Mesenchymal stem cell (in vitro differentiated cells and primary cell): Measurements from ENCODE around the gene ABITRAM.
"Not testable (repeated sequence)": the region's sequence is repeated elsewhere in the genome, so short reads cannot be mapped to it uniquely, and the experiment has no call there.

Experiments used
- DNase-seq: peaks from one replicate; pipeline ENCODE4 v3.0.0-alpha.2; 2013
- H2AFZ ChIP-seq: one replicate; pipeline ENCODE4 v1.6.1; 2013; ENCODE audit warnings: low read depth, mild to moderate bottlenecking, control low read depth, inconsistent platforms, low read length, moderate library complexity
- H2AK5ac ChIP-seq: 2 replicates; pipeline ENCODE4 v1.6.1; 2013; ENCODE audit warnings: low read length, moderate library complexity, mild to moderate bottlenecking, inconsistent platforms; ENCODE audit not compliant: severe bottlenecking
- H2BK120ac ChIP-seq: one replicate; pipeline ENCODE4 v1.6.1; 2013; ENCODE audit warnings: low read depth, mild to moderate bottlenecking, inconsistent platforms, low read length, moderate library complexity
- H2BK12ac ChIP-seq, 2 experiments: one replicate each; pipeline ENCODE4 v1.6.1; 2013; ENCODE audit warnings: inconsistent platforms in 2 of 2, low read length in 2 of 2, mild to moderate bottlenecking in 2 of 2, moderate library complexity in 2 of 2, control low read depth in 1 of 2
- H2BK15ac ChIP-seq: one replicate; pipeline ENCODE4 v1.6.1; 2013; ENCODE audit warnings: mild to moderate bottlenecking, low read depth, inconsistent platforms; ENCODE audit not compliant: poor library complexity, severe bottlenecking
- H2BK5ac ChIP-seq: 2 replicates; pipeline ENCODE4 v1.6.1; 2013; ENCODE audit warnings: low read depth, mild to moderate bottlenecking, low read length, control low read depth, inconsistent platforms; ENCODE audit not compliant: poor library complexity, severe bottlenecking
- H3K14ac ChIP-seq, 2 experiments: one replicate each; pipeline ENCODE4 v1.6.1; 2013; ENCODE audit warnings: inconsistent platforms in 2 of 2, low read length in 2 of 2, control low read depth in 1 of 2, mild to moderate bottlenecking in 1 of 2, moderate library complexity in 1 of 2
- H3K18ac ChIP-seq, 2 experiments: one replicate each; pipeline ENCODE4 v1.6.1; 2013; ENCODE audit warnings: inconsistent platforms in 2 of 2, low read length in 2 of 2, control low read depth in 1 of 2, low read depth in 1 of 2, mild to moderate bottlenecking in 1 of 2
- H3K23ac ChIP-seq, 2 experiments: one replicate each; pipeline ENCODE4 v1.6.1; 2013; ENCODE audit warnings: inconsistent platforms in 2 of 2, low read length in 2 of 2, mild to moderate bottlenecking in 2 of 2, moderate library complexity in 2 of 2, control low read depth in 1 of 2
- H3K27ac ChIP-seq: 2 replicates; pipeline ENCODE4 v1.5.1; 2013; ENCODE audit warnings: mild to moderate bottlenecking, moderate library complexity, low read length, control low read depth, inconsistent platforms; ENCODE audit not compliant: poor library complexity, severe bottlenecking
- H3K27me3 ChIP-seq, 2 experiments: 2 replicates each; pipeline versions ENCODE4 v1.6.1 to v1.7.0; 2013; ENCODE audit warnings: low read length in 2 of 2, mild to moderate bottlenecking in 2 of 2, moderate library complexity in 2 of 2, control low read depth in 1 of 2, inconsistent platforms in 1 of 2; ENCODE audit not compliant: control insufficient read depth in 1 of 2, insufficient read depth in 1 of 2
- H3K36me3 ChIP-seq, 2 experiments: 2 replicates each; pipeline versions ENCODE4 v1.6.1 to v1.7.0; 2013; ENCODE audit warnings: low read length in 2 of 2, control low read depth in 1 of 2, inconsistent platforms in 1 of 2, low read depth in 1 of 2, mild to moderate bottlenecking in 1 of 2; ENCODE audit not compliant: insufficient read depth in 2 of 2, control insufficient read depth in 1 of 2
- H3K4ac ChIP-seq, 2 experiments: one replicate each; pipeline ENCODE4 v1.6.1; 2013; ENCODE audit warnings: inconsistent platforms in 2 of 2, low read length in 2 of 2, mild to moderate bottlenecking in 2 of 2, moderate library complexity in 2 of 2, control low read depth in 1 of 2, low read depth in 1 of 2
- H3K4me1 ChIP-seq: 2 replicates; pipeline ENCODE4 v1.6.1; 2013; ENCODE audit warnings: low read depth, low read length, control low read depth; ENCODE audit not compliant: control insufficient read depth, insufficient read depth
- H3K4me2 ChIP-seq: 2 replicates; pipeline ENCODE4 v1.6.1; 2013; ENCODE audit warnings: low read length, mild to moderate bottlenecking, inconsistent platforms; ENCODE audit not compliant: poor library complexity, severe bottlenecking
- H3K4me3 ChIP-seq, 2 experiments: 2 replicates each; pipeline versions ENCODE4 v1.5.1 to v1.7.0; 2013; ENCODE audit warnings: low read length in 2 of 2, mild to moderate bottlenecking in 2 of 2, control low read depth in 1 of 2, low read depth in 1 of 2; ENCODE audit not compliant: insufficient read depth in 1 of 2
- H3K79me1 ChIP-seq: replicated peaks from 2 replicates; pipeline ENCODE4 v1.6.1; 2013; ENCODE audit warnings: mild to moderate bottlenecking, control low read depth, low read length, inconsistent platforms; ENCODE audit not compliant: poor library complexity, severe bottlenecking
- H3K9ac ChIP-seq: 2 replicates; pipeline ENCODE4 v1.7.0; 2013; ENCODE audit warnings: mild to moderate bottlenecking, low read length, moderate library complexity
- H3K9me3 ChIP-seq: 2 replicates; pipeline ENCODE4 v1.7.0; 2013; ENCODE audit warnings: mild to moderate bottlenecking, low read length; ENCODE audit not compliant: control insufficient read depth
- H4K8ac ChIP-seq: one replicate; pipeline ENCODE4 v1.6.1; 2013; ENCODE audit warnings: inconsistent platforms, mild to moderate bottlenecking, low read length, moderate library complexity
- H4K91ac ChIP-seq: one replicate; pipeline ENCODE4 v1.6.1; 2013; ENCODE audit warnings: mild to moderate bottlenecking, low read length, inconsistent platforms
- WGBS: methylation state at CpG from one replicate; pipeline ENCODE4 v1.1.7; 2013; ENCODE audit warnings: mixed read lengths; 5-methylcytosine and 5-hydroxymethylcytosine counted together

The ABITRAM gene

GRCh38 chr9:108919517-108919916 lies 14.7 kb upstream of the ABITRAM start:
- no peak overlapping the region for H4K91ac ChIP-seq
- no peak overlapping the region for H2BK5ac ChIP-seq
- no peak overlapping the region for H2BK15ac ChIP-seq
- no peak overlapping the region for H3K9ac ChIP-seq
- H2BK120ac ChIP-seq = no peak overlapping the region
- no peak overlapping the region for H3K18ac ChIP-seq
- H3K36me3 ChIP-seq = peaks cover 11 to 93% of the 10 kb centered on the region in 2 experiments
- H4K8ac ChIP-seq = no peak overlapping the region
- 88% methylated on average over 4 of the region's 6 CpGs for WGBS
- H3K27ac ChIP-seq = no peak overlapping the region
- peaks cover 10% of the 10 kb centered on the region for H3K79me1 ChIP-seq
- no peak overlapping the region for H3K14ac ChIP-seq
- no peak overlapping the region for H3K4ac ChIP-seq
- DNase-seq = no peak
- H3K4me2 ChIP-seq = no peak overlapping the region
- H3K4me1 ChIP-seq = no peaks in the 10 kb centered on the region
- no peak overlapping the region for H2BK12ac ChIP-seq
- no peak overlapping the region for H2AK5ac ChIP-seq
- no peaks in the 10 kb centered on the region for H3K27me3 ChIP-seq
- H3K9me3 ChIP-seq = no peaks in the 10 kb centered on the region
- no peak overlapping the region for H3K4me3 ChIP-seq
- no peak overlapping the region for H2AFZ ChIP-seq
- H3K23ac ChIP-seq = no peak overlapping the region

DNA sequence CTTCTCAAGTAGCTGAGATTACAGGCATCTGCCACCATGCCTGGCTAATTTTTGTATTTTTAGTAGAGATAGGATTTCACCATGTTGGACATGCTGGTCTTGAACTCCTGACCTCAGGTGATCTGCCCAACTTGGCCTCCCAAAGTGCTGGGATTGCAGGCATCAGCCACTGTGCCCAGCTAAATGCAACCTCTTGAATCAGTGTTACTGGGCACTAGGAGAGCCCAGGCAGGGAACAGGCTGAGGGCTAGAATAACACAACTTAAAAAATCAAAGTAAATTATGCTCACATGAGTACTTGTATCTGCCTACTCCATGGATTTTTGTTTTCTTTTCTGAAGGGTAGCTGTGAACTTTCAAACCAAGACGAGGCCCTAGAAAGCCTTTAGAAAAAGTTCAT lies 13.8 kb upstream of the ABITRAM start:
- H3K27me3 ChIP-seq, H2AK5ac ChIP-seq, H4K8ac ChIP-seq, H3K23ac ChIP-seq, H2BK12ac ChIP-seq, H3K9me3 ChIP-seq, H2BK120ac ChIP-seq, H3K9ac ChIP-seq, H3K27ac ChIP-seq, H3K18ac ChIP-seq, H3K4ac ChIP-seq, H4K91ac ChIP-seq, H3K14ac ChIP-seq, H3K4me2 ChIP-seq, DNase-seq, H3K4me3 ChIP-seq, H3K4me1 ChIP-seq, H2BK15ac ChIP-seq, H2AFZ ChIP-seq, H2BK5ac ChIP-seq: not testable (repeated sequence)
- no CpG with 5 or more reads among the region's 1 CpG for WGBS
- H3K36me3 ChIP-seq = peaks cover 12 to 94% of the 10 kb centered on the region in 2 experiments
- H3K79me1 ChIP-seq = peaks cover 11% of the 10 kb centered on the region

- no CpG with 5 or more reads among the region's 1 CpG for WGBS
- H2BK120ac ChIP-seq = no peak overlapping the region
- no peak overlapping the region for H4K91ac ChIP-seq
- H4K8ac ChIP-seq = no peak overlapping the region
- H3K9me3 ChIP-seq = no peaks in the 10 kb centered on the region
- no peak overlapping the region for H2AK5ac ChIP-seq
- no peak overlapping the region for H3K4ac ChIP-seq
- no peak overlapping the region for H3K23ac ChIP-seq
- no peak for DNase-seq
- no peak overlapping the region for H2BK5ac ChIP-seq
- H3K4me2 ChIP-seq = no peak overlapping the region
- H3K27me3 ChIP-seq = no peaks in the 10 kb centered on the region
- H3K79me1 ChIP-seq = peaks cover 12% of the 10 kb centered on the region
- peaks cover 13 to 94% of the 10 kb centered on the region in 2 experiments for H3K36me3 ChIP-seq
- H2BK15ac ChIP-seq = no peak overlapping the region
- H3K4me1 ChIP-seq = no peaks in the 10 kb centered on the region
- H3K18ac ChIP-seq = no peak overlapping the region
- H2BK12ac ChIP-seq = no peak overlapping the region
- no peak overlapping the region for H2AFZ ChIP-seq
- no peak overlapping the region for H3K27ac ChIP-seq
- no peak overlapping the region for H3K9ac ChIP-seq
- H3K14ac ChIP-seq = no peak overlapping the region
- H3K4me3 ChIP-seq = no peak overlapping the region
Observed at GRCh38 chr9:108921200-108921599, 13.0 kb upstream of the ABITRAM start.

- no peak for DNase-seq
Observed at GRCh38 chr9:108924466-108924865, 9.7 kb upstream of the ABITRAM start.

More at GRCh38 chr9:108924466-108924865, 9.7 kb upstream of the ABITRAM start:
- Histone ChIP-seq H2AK5ac (no peak overlapping the region), H3K4me1 (no peaks in the 10 kb centered on the region), H2BK12ac (no peak overlapping the region), H4K8ac (no peak overlapping the region), H3K36me3 (peaks cover 11 to 96% of the 10 kb centered on the region in 2 experiments), H3K4me3 (no peak overlapping the region), H2BK15ac (no peak overlapping the region), H3K23ac (no peak overlapping the region), H3K14ac (no peak overlapping the region), H4K91ac (no peak overlapping the region), H3K27ac (no peak overlapping the region), H3K4ac (no peak overlapping the region), H3K18ac (no peak overlapping the region), H3K4me2 (no peak overlapping the region), H3K79me1 (peaks cover 19% of the 10 kb centered on the region), H2BK120ac (no peak overlapping the region), H2AFZ (no peak overlapping the region), H2BK5ac (no peak overlapping the region), H3K27me3 (no peaks in the 10 kb centered on the region), H3K9ac (no peak overlapping the region), H3K9me3 (no peaks in the 10 kb centered on the region)
